Adipocyte (in vitro differentiated cells): ENCODE measurements around the gene SAV1.

Experiments
- DNase-seq: peaks from one replicate; pipeline ENCODE4 v3.0.0-alpha.2; 2015; ENCODE audit warnings: low read depth
- H3K27me3 ChIP-seq: replicated peaks from 2 replicates; pipeline ENCODE4 v1.7.0; 2013; ENCODE audit warnings: mild to moderate bottlenecking, low read length, moderate library complexity; ENCODE audit not compliant: control insufficient read depth, insufficient read depth
- H3K36me3 ChIP-seq: 2 replicates; pipeline ENCODE4 v1.7.0; 2013; ENCODE audit warnings: low read length, mild to moderate bottlenecking, moderate library complexity; ENCODE audit not compliant: control insufficient read depth, insufficient read depth, severe bottlenecking
- H3K4me1 ChIP-seq: 2 replicates; pipeline ENCODE4 v1.7.0; 2013; ENCODE audit warnings: mild to moderate bottlenecking, low read length, moderate library complexity; ENCODE audit not compliant: control insufficient read depth, insufficient read depth
- H3K4me3 ChIP-seq: 2 replicates; pipeline ENCODE4 v1.7.0; 2013; ENCODE audit warnings: mild to moderate bottlenecking, low read length, moderate library complexity
- H3K9ac ChIP-seq: 2 replicates; pipeline ENCODE4 v1.7.0; 2013; ENCODE audit warnings: mild to moderate bottlenecking, low read length, moderate library complexity
- H3K9me3 ChIP-seq: 2 replicates; pipeline ENCODE4 v1.7.0; 2013; ENCODE audit warnings: mild to moderate bottlenecking, low read length, moderate library complexity; ENCODE audit not compliant: control insufficient read depth

The SAV1 gene

DNA sequence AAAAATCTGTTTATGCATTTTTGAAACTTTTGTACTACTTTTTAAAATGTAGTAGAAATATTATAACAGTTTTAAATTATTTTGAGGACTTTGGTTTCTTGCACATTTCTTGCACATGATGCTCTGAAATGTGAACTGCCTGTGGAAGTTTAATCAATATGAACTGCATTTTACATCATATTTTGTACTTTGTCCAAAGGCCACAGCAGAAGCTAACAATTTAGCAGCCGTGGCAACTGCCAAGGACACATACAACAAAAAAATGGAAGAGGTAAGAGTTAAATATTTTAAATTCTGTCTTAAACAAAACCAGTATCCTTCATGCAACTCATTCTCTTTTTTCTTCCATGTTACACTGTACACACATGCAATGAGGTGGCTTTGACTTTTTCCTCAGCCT is 45.1 kb downstream of the SAV1 start:
- DNase-seq, result peak; percentile 35
- Histone ChIP-seq H3K9ac (no peak overlapping the region), H3K4me1 (no peaks in the 10 kb centered on the region), H3K4me3 (no peak overlapping the region), H3K27me3 (no peaks in the 10 kb centered on the region), H3K36me3 (peaks cover 10% of the 10 kb centered on the region), H3K9me3 (no peaks in the 10 kb centered on the region)

DNA sequence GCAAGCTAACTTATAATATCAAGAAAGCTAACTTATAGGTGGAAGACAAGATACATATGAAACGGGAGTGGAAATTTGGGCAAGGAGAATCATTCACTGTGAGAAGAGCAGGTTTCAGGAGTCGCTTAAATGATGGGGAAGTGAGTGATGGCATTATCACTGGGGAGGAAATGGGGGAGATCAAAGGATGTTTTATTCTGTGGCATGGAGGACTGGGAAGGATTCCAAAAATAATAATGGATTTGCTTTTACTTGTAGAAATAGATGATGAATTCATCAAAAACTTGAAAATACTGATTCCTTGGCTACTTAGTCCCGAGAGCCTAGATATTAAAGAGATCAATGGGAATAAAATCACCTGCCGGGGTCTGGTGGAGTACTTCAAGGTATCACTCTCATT is 47.8 kb downstream of the SAV1 start:
- no peaks in the 10 kb centered on the region for H3K36me3 ChIP-seq
- H3K27me3 ChIP-seq, result no peaks in the 10 kb centered on the region
- no peaks in the 10 kb centered on the region for H3K9me3 ChIP-seq
- H3K4me1 ChIP-seq, result no peaks in the 10 kb centered on the region
- H3K9ac ChIP-seq, result no peak overlapping the region
- DNase-seq, result no peak
- H3K4me3 ChIP-seq, result no peak overlapping the region

- no peaks in the 10 kb centered on the region for H3K4me1 ChIP-seq
- peak; percentile 61 for DNase-seq
Measured at GRCh38 chr14:50619569-50620141, 48.5 kb downstream of the SAV1 start.

GRCh38 chr14:50616275-50616674 is 51.8 kb downstream of the SAV1 start:
- no peaks in the 10 kb centered on the region for H3K9me3 ChIP-seq
- no peaks in the 10 kb centered on the region for H3K4me1 ChIP-seq
- DNase-seq, result no peak
- no peaks in the 10 kb centered on the region for H3K27me3 ChIP-seq
- no peaks in the 10 kb centered on the region for H3K36me3 ChIP-seq
- H3K9ac ChIP-seq, result no peak overlapping the region
- H3K4me3 ChIP-seq, result no peak overlapping the region

More at GRCh38 chr14:50619569-50620141, 48.5 kb downstream of the SAV1 start:
- H3K36me3 ChIP-seq, result no peaks in the 10 kb centered on the region
- H3K27me3 ChIP-seq, result no peaks in the 10 kb centered on the region
- no peak overlapping the region for H3K4me3 ChIP-seq
- no peak overlapping the region for H3K9ac ChIP-seq
- no peaks in the 10 kb centered on the region for H3K9me3 ChIP-seq

GRCh38 chr14:50615552-50615951 is 52.6 kb downstream of the SAV1 start:
- Histone ChIP-seq H3K4me3 (no peak overlapping the region), H3K9ac (no peak overlapping the region)

DNA sequence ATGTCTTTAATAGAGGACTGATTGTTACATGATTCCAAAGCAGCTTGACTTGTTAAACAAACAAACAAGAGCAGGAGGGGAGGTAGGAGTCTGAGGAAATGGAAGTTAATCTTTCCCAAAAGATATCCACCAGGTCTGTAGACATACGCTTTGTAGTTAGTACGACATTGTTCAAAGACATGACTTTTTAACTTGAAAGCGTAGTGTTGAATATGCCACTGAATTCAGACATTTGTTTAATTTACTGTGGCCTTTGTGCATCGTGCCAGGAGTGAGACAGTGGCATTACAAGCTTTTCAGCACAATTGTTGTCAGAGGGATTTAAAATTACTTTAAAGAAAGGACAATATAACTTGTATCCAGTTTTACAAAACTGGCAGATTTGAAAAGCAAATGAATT is 53.0 kb downstream of the SAV1 start:
- no peak overlapping the region for H3K4me3 ChIP-seq
- no peak overlapping the region for H3K9ac ChIP-seq
- H3K4me1 ChIP-seq, result no peaks in the 10 kb centered on the region
- no peaks in the 10 kb centered on the region for H3K9me3 ChIP-seq
- no peaks in the 10 kb centered on the region for H3K36me3 ChIP-seq
- DNase-seq, result no peak
- no peaks in the 10 kb centered on the region for H3K27me3 ChIP-seq

More at GRCh38 chr14:50615552-50615951, 52.6 kb downstream of the SAV1 start:
- Histone ChIP-seq H3K36me3 (no peaks in the 10 kb centered on the region), H3K4me1 (no peaks in the 10 kb centered on the region), H3K9me3 (no peaks in the 10 kb centered on the region), H3K27me3 (no peaks in the 10 kb centered on the region)
- peak; percentile 32 for DNase-seq

- Histone ChIP-seq H3K36me3 (no peaks in the 10 kb centered on the region), H3K9me3 (no peaks in the 10 kb centered on the region), H3K27me3 (no peaks in the 10 kb centered on the region), H3K9ac (no peak overlapping the region), H3K4me1 (peaks cover 6% of the 10 kb centered on the region), H3K4me3 (no peak overlapping the region)
- DNase-seq, result no peak
Measured at GRCh38 chr14:50612806-50613205, 55.3 kb downstream of the SAV1 start.

GRCh38 chr14:50610465-50610864 is 57.6 kb downstream of the SAV1 start:
- Histone ChIP-seq H3K36me3 (no peaks in the 10 kb centered on the region), H3K9me3 (no peaks in the 10 kb centered on the region), H3K9ac (no peak overlapping the region), H3K4me1 (peaks cover 17% of the 10 kb centered on the region), H3K27me3 (no peaks in the 10 kb centered on the region), H3K4me3 (no peak overlapping the region)
- DNase-seq, result no peak

GRCh38 chr14:50608302-50608851 is 59.7 kb downstream of the SAV1 start:
- peak; percentile 82 for DNase-seq
- no peak overlapping the region for H3K9ac ChIP-seq

GRCh38 chr14:50607761-50608160 is 60.3 kb downstream of the SAV1 start:
- Histone ChIP-seq H3K9ac (no peak overlapping the region), H3K9me3 (no peaks in the 10 kb centered on the region), H3K27me3 (no peaks in the 10 kb centered on the region)

More at GRCh38 chr14:50608302-50608851, 59.7 kb downstream of the SAV1 start:
- Histone ChIP-seq H3K4me1 (peaks cover 17% of the 10 kb centered on the region), H3K9me3 (no peaks in the 10 kb centered on the region), H3K36me3 (no peaks in the 10 kb centered on the region), H3K4me3 (peak overlapping the region; percentile 27), H3K27me3 (no peaks in the 10 kb centered on the region)

DNA sequence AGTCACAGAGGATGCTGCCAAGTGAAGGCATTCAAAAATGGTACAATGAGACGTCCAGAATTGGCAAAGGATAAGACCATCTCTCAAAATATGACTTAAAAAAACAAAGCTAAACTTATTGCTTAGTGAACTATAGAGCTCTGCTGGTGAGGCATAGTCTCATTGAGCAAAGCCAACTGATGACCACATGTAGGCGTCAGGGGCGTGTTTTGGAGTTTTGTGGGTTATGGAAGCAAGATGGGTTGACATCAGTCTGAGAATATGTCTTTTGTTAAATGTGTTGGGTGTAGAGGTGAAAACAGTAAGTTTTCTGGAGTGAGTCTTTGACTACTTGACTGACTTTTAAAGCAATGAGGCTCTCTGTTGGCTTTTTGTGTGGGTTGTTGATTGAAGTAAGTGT is 60.9 kb downstream of the SAV1 start:
- Histone ChIP-seq H3K36me3 (no peaks in the 10 kb centered on the region), H3K4me1 (peaks cover 17% of the 10 kb centered on the region), H3K9ac (no peak overlapping the region), H3K4me3 (no peak overlapping the region), H3K27me3 (no peaks in the 10 kb centered on the region), H3K9me3 (no peaks in the 10 kb centered on the region)
- DNase-seq, result peak; percentile 25

More at GRCh38 chr14:50607761-50608160, 60.3 kb downstream of the SAV1 start:
- DNase-seq, result no peak
- Histone ChIP-seq H3K36me3 (no peaks in the 10 kb centered on the region), H3K4me3 (peak overlapping the region; percentile 27), H3K4me1 (peaks cover 17% of the 10 kb centered on the region)

GRCh38 chr14:50606468-50606867 is 61.6 kb downstream of the SAV1 start:
- Histone ChIP-seq H3K9me3 (no peaks in the 10 kb centered on the region), H3K9ac (no peak overlapping the region), H3K4me1 (peaks cover 17% of the 10 kb centered on the region), H3K36me3 (no peaks in the 10 kb centered on the region), H3K27me3 (no peaks in the 10 kb centered on the region), H3K4me3 (no peak overlapping the region)
- DNase-seq, result no peak
